DND-41 (cell line): ENCODE results near the gene LCORL.

Experiments used
- ATAC-seq: fragments of 200-7000 bp; cut with Tn5 transposase; 3 replicates; pipeline ENCODE4 v1.9.1; 2021; ENCODE audit warnings: low read depth; ENCODE audit not compliant: insufficient read depth
- DNase-seq: peaks from one replicate; pipeline ENCODE4 v3.0.0-alpha.2; 2020
- H2AFZ ChIP-seq: 2 replicates; pipeline ENCODE4 v1.6.0; 2012; ENCODE audit warnings: low read depth, low read length
- H3K27ac ChIP-seq: 2 replicates; pipeline ENCODE4 v1.5.1; 2012; ENCODE audit warnings: low read length, inconsistent platforms
- H3K27me3 ChIP-seq: fragments of 200-600 bp; sonication (generic); 2 replicates; pipeline ENCODE4 v1.6.0; 2012; ENCODE audit warnings: low read length, mild to moderate bottlenecking, inconsistent platforms; ENCODE audit not compliant: insufficient read depth, poor library complexity
- H3K36me3 ChIP-seq: 2 replicates; pipeline ENCODE4 v1.5.1; 2012; ENCODE audit warnings: low read length, inconsistent platforms; ENCODE audit not compliant: insufficient read depth
- H3K4me1 ChIP-seq: 2 replicates; pipeline ENCODE4 v1.5.1; 2012; ENCODE audit warnings: mild to moderate bottlenecking, low read length; ENCODE audit not compliant: insufficient read depth
- H3K4me2 ChIP-seq: 2 replicates; pipeline ENCODE4 v1.6.0; 2012; ENCODE audit warnings: mild to moderate bottlenecking, moderate library complexity, low read length, inconsistent platforms; ENCODE audit not compliant: insufficient read depth
- H3K4me3 ChIP-seq, 2 experiments: fragments of 200-600 bp in 1 of 2; shearing (Covaris generic) in 1 of 2; 2 replicates each; pipeline ENCODE4 v1.5.1; 2012 to 2016; ENCODE audit warnings: inconsistent platforms in 2 of 2, low read length in 2 of 2, mild to moderate bottlenecking in 2 of 2, low read depth in 1 of 2, moderate library complexity in 1 of 2
- H3K79me2 ChIP-seq: 2 replicates; pipeline ENCODE4 v1.6.0; 2012; ENCODE audit warnings: low read length, inconsistent platforms; ENCODE audit not compliant: insufficient read depth
- H3K9ac ChIP-seq: 2 replicates; pipeline ENCODE4 v1.6.0; 2012; ENCODE audit warnings: low read depth, mild to moderate bottlenecking, inconsistent platforms, low read length, moderate library complexity
- H3K9me3 ChIP-seq: 2 replicates; pipeline ENCODE4 v1.5.1; 2012; ENCODE audit warnings: low read length, moderate library complexity, mild to moderate bottlenecking, inconsistent platforms; ENCODE audit not compliant: insufficient read depth, severe bottlenecking
- H4K20me1 ChIP-seq: 2 replicates; pipeline ENCODE4 v1.6.0; 2012; ENCODE audit warnings: low read length; ENCODE audit not compliant: insufficient read depth
- EZH2 ChIP-seq: IDR thresholded peaks from 3 replicates; pipeline ENCODE4 v1.6.1; 2012; ENCODE audit warnings: borderline replicate concordance, low read depth, mild to moderate bottlenecking, moderate library complexity, low read length, inconsistent platforms; ENCODE audit not compliant: severe bottlenecking
- TF ChIP-seq, protein P1 (sequence below): IDR thresholded peaks from 2 replicates; pipeline ENCODE4 v1.5.1; 2012; ENCODE audit warnings: borderline replicate concordance, low read length, moderate library complexity, mild to moderate bottlenecking; ENCODE audit not compliant: poor library complexity, severe bottlenecking; ENCODE audit errors: extremely low read depth

LCORL gene

GRCh38 chr4:17877661-17878060, 143.9 kb downstream of the LCORL start:
- no peak for TF ChIP-seq EZH2
- TF ChIP-seq, protein P1, sequence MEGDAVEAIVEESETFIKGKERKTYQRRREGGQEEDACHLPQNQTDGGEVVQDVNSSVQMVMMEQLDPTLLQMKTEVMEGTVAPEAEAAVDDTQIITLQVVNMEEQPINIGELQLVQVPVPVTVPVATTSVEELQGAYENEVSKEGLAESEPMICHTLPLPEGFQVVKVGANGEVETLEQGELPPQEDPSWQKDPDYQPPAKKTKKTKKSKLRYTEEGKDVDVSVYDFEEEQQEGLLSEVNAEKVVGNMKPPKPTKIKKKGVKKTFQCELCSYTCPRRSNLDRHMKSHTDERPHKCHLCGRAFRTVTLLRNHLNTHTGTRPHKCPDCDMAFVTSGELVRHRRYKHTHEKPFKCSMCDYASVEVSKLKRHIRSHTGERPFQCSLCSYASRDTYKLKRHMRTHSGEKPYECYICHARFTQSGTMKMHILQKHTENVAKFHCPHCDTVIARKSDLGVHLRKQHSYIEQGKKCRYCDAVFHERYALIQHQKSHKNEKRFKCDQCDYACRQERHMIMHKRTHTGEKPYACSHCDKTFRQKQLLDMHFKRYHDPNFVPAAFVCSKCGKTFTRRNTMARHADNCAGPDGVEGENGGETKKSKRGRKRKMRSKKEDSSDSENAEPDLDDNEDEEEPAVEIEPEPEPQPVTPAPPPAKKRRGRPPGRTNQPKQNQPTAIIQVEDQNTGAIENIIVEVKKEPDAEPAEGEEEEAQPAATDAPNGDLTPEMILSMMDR, result no peak
- H3K4me3 ChIP-seq, result no peak overlapping the region
- no peaks in the 10 kb centered on the region for H3K27me3 ChIP-seq
- DNase-seq (no peak), ATAC-seq (no peak)
- H3K9ac ChIP-seq, result no peak overlapping the region
- no peak overlapping the region for H3K4me2 ChIP-seq
- no peak overlapping the region for H2AFZ ChIP-seq
- H3K4me1 ChIP-seq, result no peaks in the 10 kb centered on the region
- H4K20me1 ChIP-seq, result no peaks in the 10 kb centered on the region
- no peaks in the 10 kb centered on the region for H3K79me2 ChIP-seq
- H3K9me3 ChIP-seq, result no peaks in the 10 kb centered on the region
- no peak overlapping the region for H3K27ac ChIP-seq
- H3K36me3 ChIP-seq, result no peaks in the 10 kb centered on the region; the same call in 1 of the 2 replicates

- Histone ChIP-seq H3K4me1 (no peaks in the 10 kb centered on the region), H3K4me3 (no peak overlapping the region), H3K4me2 (no peak overlapping the region), H3K27ac (no peak overlapping the region), H3K9ac (no peak overlapping the region), H3K27me3 (no peaks in the 10 kb centered on the region), H2AFZ (no peak overlapping the region), H3K9me3 (no peaks in the 10 kb centered on the region), H3K79me2 (no peaks in the 10 kb centered on the region), H3K36me3 (no peaks in the 10 kb centered on the region; the same call in 1 of the 2 replicates), H4K20me1 (no peaks in the 10 kb centered on the region)
- DNase-seq (no peak), ATAC-seq (no peak)
- TF ChIP-seq, protein P1, result no peak
Measured at GRCh38 chr4:17876943-17877342, 144.6 kb downstream of the LCORL start.

- no peak overlapping the region for H3K27ac ChIP-seq
- no peaks in the 10 kb centered on the region for H3K4me1 ChIP-seq
- H3K27me3 ChIP-seq, result no peaks in the 10 kb centered on the region
- no peak for TF ChIP-seq EZH2
- TF ChIP-seq, protein P1, result no peak
- no peak overlapping the region for H3K4me3 ChIP-seq
- no peak overlapping the region for H3K9ac ChIP-seq
- H4K20me1 ChIP-seq, result no peaks in the 10 kb centered on the region
- H3K4me2 ChIP-seq, result no peak overlapping the region
- H2AFZ ChIP-seq, result no peak overlapping the region
- DNase-seq (no peak), ATAC-seq (no peak)
- no peaks in the 10 kb centered on the region; the same call in 1 of the 2 replicates for H3K36me3 ChIP-seq
- no peaks in the 10 kb centered on the region for H3K9me3 ChIP-seq
- H3K79me2 ChIP-seq, result no peaks in the 10 kb centered on the region
Measured at GRCh38 chr4:17875402-17876070, 146.0 kb downstream of the LCORL start.

DNA sequence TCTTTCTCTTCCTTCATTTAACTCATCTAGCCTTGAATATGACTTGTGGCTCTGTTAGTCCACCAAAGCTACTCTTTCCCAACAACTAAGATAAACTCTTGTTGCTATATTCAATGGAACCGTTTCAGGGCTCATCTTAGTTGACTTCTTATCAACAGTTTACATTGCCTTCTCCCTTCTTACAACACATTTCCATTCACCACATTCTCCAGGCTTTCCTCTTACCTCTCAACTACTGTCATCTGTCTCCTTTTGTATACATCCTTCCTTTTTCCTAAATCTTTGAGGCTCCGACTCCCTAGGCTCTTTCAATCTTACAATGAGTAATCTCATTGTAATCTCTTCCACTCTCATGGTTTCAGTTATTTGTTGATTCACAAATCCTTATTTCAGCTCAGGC, 152.2 kb downstream of the LCORL start:
- H3K27me3 ChIP-seq, result no peaks in the 10 kb centered on the region
- no peak overlapping the region for H3K4me3 ChIP-seq
- H3K27ac ChIP-seq, result no peak overlapping the region
- DNase-seq, result no peak
- H3K79me2 ChIP-seq, result no peaks in the 10 kb centered on the region
- H3K36me3 ChIP-seq, result no peaks in the 10 kb centered on the region
- no peak overlapping the region for H3K9ac ChIP-seq
- H4K20me1 ChIP-seq, result no peaks in the 10 kb centered on the region
- H2AFZ ChIP-seq, result no peak overlapping the region
- H3K9me3 ChIP-seq, result no peaks in the 10 kb centered on the region
- H3K4me1 ChIP-seq, result no peaks in the 10 kb centered on the region
- ATAC-seq, result no peak
- no peak for TF ChIP-seq EZH2
- TF ChIP-seq, protein P1, result no peak
- H3K4me2 ChIP-seq, result no peak overlapping the region
